A673 (cell line): ENCODE measurements around the gene GPBP1.

ENCODE experiments used
- CTCF ChIP-seq: fragments of 300-800, 200-600 bp; sonication (generic); conservative IDR thresholded peaks from 2 replicates; pipeline ENCODE4 v1.5.1; 2017; ENCODE audit warnings: low read depth, mild to moderate bottlenecking, antibody characterized with exemption, low read length, moderate library complexity, mixed read lengths
- EZH2 ChIP-seq: fragments of 200-600 bp; sonication (generic); IDR thresholded peaks from 2 replicates; pipeline ENCODE4 v1.6.1; 2017; ENCODE audit warnings: borderline replicate concordance, low read depth, mild to moderate bottlenecking, mixed read lengths, antibody characterized with exemption, low read length; ENCODE audit not compliant: poor library complexity, severe bottlenecking

GRCh38 chr5:57219386-57219785, 45.5 kb downstream of the GPBP1 start:
- TF ChIP-seq CTCF, result no peak
- no peak for TF ChIP-seq EZH2
